ENCODE data around the gene PPP3CB. TPM values are rescaled to one million over a fixed set of nuclear protein-coding genes. Genes with fewer than 3 reads are reported as not detected.
A peak's percentile ranks its signal among the peaks of the same experiment; 100 is the strongest.

The PPP3CB gene
- total RNA-seq, 1 experiment from 2014 or later, result 27.5 TPM

DNA sequence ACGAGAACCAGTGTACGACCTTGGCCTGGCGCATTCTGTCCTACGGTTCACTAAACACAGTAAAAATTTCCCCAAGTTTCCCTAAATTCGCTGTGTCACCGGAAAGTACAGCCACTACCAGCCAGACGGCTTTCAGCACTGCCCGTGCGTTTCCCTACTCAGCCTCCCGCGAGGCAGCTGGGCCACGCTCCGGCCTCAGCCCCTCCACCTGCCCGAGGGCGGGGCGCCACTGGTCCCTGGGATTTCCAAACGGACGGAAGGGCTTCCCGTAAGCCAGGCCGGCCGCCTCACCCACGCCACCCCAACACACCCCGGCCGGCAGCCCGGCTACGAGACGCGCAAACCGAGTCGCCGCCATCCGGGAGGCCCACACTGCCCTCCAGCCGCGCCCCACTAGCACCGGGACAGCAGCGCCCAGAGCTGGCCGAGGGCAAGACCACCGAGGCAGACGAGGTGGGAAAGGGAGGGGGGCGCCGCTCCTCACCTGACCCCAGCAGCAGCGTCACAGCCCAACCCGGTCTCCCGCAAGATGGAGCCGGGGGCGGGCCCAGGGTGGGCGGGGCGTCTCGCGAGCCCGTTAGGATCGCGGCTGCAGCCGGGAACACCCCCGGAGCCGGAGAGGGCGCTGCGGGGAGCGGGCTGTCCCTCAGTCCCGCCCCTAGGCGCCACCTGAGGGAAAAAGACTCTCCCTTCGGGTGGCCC, 82.1 kb downstream of the PPP3CB start, which contains the start of gene ANXA7:
ANXA7 (minus strand) TSS at position 531 of the 702 bp plus-strand sequence. CDS start 13,202 bp downstream, outside the sequence.
- TSS peak; percentile 52 for BruUV-seq (replicated peaks)
- Mint-ChIP-seq H3K4me1 (ENCODE audit: low read depth, unreplicated experiment) (peaks cover 32% of the 10 kb centered on the region), H3K9me3 (ENCODE audit: low read depth, unreplicated experiment) (no peaks in the 10 kb centered on the region), H3K36me3 (ENCODE audit: insufficient read depth, unreplicated experiment) (peaks cover 46% of the 10 kb centered on the region), H3K27ac (ENCODE audit: unreplicated experiment) (peak within 1 kb of the TSS; percentile 92), H3K27me3 (ENCODE audit: unreplicated experiment) (no peaks in the 10 kb centered on the region), H3K4me3 (ENCODE audit: low read depth, unreplicated experiment) (peak within 1 kb of the TSS; percentile 95)
- TF ChIP-seq, protein P1, sequence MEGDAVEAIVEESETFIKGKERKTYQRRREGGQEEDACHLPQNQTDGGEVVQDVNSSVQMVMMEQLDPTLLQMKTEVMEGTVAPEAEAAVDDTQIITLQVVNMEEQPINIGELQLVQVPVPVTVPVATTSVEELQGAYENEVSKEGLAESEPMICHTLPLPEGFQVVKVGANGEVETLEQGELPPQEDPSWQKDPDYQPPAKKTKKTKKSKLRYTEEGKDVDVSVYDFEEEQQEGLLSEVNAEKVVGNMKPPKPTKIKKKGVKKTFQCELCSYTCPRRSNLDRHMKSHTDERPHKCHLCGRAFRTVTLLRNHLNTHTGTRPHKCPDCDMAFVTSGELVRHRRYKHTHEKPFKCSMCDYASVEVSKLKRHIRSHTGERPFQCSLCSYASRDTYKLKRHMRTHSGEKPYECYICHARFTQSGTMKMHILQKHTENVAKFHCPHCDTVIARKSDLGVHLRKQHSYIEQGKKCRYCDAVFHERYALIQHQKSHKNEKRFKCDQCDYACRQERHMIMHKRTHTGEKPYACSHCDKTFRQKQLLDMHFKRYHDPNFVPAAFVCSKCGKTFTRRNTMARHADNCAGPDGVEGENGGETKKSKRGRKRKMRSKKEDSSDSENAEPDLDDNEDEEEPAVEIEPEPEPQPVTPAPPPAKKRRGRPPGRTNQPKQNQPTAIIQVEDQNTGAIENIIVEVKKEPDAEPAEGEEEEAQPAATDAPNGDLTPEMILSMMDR (IDR thresholded peaks at IDR 0.05; ENCODE audit: unreplicated experiment), result no peak
- DNase-seq, result peak; percentile 97
- intact Hi-C loops (cut with micrococcal nuclease; ENCODE audit: unreplicated experiment), result loop anchor here (5.0 to 10.0 kb wide), 3 partner anchors 84 to 241 kb away; partner anchors contain the start of genes PPP3CB and SYNPO2L
- CTCF ChIA-PET, result interaction anchor here (0.6 to 0.7 kb wide), 2 partner anchors 16 to 209 kb away, joined by 3 read pairs; no protein-coding TSS in a partner anchor

DNA sequence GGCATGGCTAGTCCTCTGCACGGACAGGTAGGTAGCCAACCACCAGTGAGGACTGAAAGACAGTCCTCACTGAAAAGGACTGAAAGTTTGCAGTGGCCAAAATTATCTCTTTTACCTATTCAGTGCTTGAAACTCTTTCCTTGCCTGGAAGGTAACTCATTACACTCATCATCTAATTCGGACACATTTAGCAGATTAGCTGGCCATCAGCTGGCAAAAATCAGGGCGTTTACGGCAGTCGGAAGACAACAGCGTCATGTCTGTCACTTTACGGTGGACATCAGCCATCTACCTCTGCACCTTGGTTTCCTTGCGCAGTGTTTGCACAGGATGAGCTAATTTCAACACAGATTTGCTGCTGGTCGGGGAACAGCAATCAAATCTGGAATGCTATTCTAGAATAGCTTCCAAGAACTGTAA, 82.7 kb downstream of the PPP3CB start:
- Mint-ChIP-seq H3K4me1 (ENCODE audit: low read depth, unreplicated experiment) (peaks cover 32% of the 10 kb centered on the region), H3K4me3 (ENCODE audit: low read depth, unreplicated experiment) (peak overlapping the region; percentile 95), H3K27me3 (ENCODE audit: unreplicated experiment) (no peaks in the 10 kb centered on the region), H3K27ac (ENCODE audit: unreplicated experiment) (peak overlapping the region; percentile 92), H3K9me3 (ENCODE audit: low read depth, unreplicated experiment) (no peaks in the 10 kb centered on the region), H3K36me3 (ENCODE audit: insufficient read depth, unreplicated experiment) (peaks cover 46% of the 10 kb centered on the region)
- intact Hi-C loops (cut with micrococcal nuclease; ENCODE audit: unreplicated experiment), result loop anchor here (5.0 to 10.0 kb wide), 3 partner anchors 84 to 242 kb away; partner anchors contain the start of genes PPP3CB and SYNPO2L
- peak; percentile 52 for DNase-seq
- BruUV-seq (replicated peaks), result no TSS peak
- TF ChIP-seq, protein P1 (IDR thresholded peaks at IDR 0.05; ENCODE audit: unreplicated experiment), result no peak
- CTCF ChIA-PET, result interaction anchor here (0.6 to 0.7 kb wide), 3 partner anchors 15 to 429 kb away, joined by 3 read pairs; no protein-coding TSS in a partner anchor

DNA sequence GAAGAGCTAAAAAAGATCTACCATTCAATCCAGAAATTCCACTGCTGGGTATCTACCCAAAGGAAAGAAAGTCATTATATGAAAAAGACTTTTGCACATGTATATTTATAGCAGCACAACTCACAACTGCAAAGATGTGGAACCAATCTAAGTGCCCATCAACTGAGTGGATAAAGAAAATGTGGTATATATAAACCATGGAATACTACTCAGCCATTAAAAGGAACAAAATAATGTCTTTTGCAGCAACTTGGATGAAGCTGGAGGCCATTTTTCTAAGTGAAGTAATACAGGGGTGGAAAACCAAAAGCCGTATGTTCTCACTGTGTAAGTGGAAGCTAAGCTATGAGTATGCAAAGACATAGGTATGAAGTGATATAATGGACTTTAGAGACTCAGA, 84.9 kb downstream of the PPP3CB start:
- CTCF ChIA-PET, result no interaction called here
- TF ChIP-seq, protein P1 (IDR thresholded peaks at IDR 0.05; ENCODE audit: unreplicated experiment), result no peak
- H3K9me3 Mint-ChIP-seq (ENCODE audit: low read depth, unreplicated experiment), result no peaks in the 10 kb centered on the region
- no peak for DNase-seq
- H3K4me3 Mint-ChIP-seq (ENCODE audit: low read depth, unreplicated experiment), result no peak overlapping the region
- no TSS peak for BruUV-seq (replicated peaks)
- no peak overlapping the region for H3K27ac Mint-ChIP-seq (ENCODE audit: unreplicated experiment)
- intact Hi-C loops (cut with micrococcal nuclease; ENCODE audit: unreplicated experiment), result loop anchor here (5.0 to 10.0 kb wide), 3 partner anchors 86 to 244 kb away; partner anchors contain the start of genes PPP3CB and SYNPO2L
- H3K27me3 Mint-ChIP-seq (ENCODE audit: unreplicated experiment), result no peaks in the 10 kb centered on the region
- H3K4me1 Mint-ChIP-seq (ENCODE audit: low read depth, unreplicated experiment), result peaks cover 52% of the 10 kb centered on the region
- H3K36me3 Mint-ChIP-seq (ENCODE audit: insufficient read depth, unreplicated experiment), result peaks cover 58% of the 10 kb centered on the region

DNA sequence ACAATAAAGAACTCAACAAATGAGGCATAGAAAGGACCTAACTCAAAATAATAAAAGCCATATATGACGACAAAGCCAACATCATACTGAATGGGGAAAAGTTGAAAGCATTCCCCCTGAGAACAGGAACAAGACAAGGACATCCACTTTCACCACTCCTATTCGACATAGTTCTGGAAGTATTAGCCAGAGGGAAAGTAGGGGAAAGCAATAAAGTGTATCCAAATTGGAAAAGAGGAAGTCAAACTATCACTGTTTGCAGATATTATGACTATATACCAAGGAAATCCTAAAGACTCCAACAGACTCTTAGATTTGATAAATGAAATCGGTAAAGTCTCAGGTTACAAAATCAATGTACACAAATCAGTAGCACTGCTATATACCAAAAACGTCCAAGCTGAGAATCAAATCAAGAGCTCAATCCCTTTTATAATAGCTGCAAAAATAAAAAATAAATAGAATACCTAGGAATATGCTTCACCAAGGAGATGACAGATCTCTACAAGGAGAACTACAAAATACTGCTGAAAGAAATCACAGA, 86.8 kb downstream of the PPP3CB start:
- Mint-ChIP-seq H3K4me3 (ENCODE audit: low read depth, unreplicated experiment) (no peak overlapping the region), H3K4me1 (ENCODE audit: low read depth, unreplicated experiment) (peaks cover 38% of the 10 kb centered on the region), H3K36me3 (ENCODE audit: insufficient read depth, unreplicated experiment) (peaks cover 53% of the 10 kb centered on the region), H3K27ac (ENCODE audit: unreplicated experiment) (no peak overlapping the region), H3K9me3 (ENCODE audit: low read depth, unreplicated experiment) (no peaks in the 10 kb centered on the region), H3K27me3 (ENCODE audit: unreplicated experiment) (no peaks in the 10 kb centered on the region)
- intact Hi-C loops (cut with micrococcal nuclease; ENCODE audit: unreplicated experiment), result no loop called here
- no TSS peak for BruUV-seq (replicated peaks)
- DNase-seq, result no peak
- CTCF ChIA-PET, result no interaction called here
- TF ChIP-seq, protein P1 (IDR thresholded peaks at IDR 0.05; ENCODE audit: unreplicated experiment), result no peak

All from Calu3 (cell line).